Keratinocyte (primary cell): ENCODE results near the gene NOTCH1.

Source experiments
- EZH2 ChIP-seq: IDR thresholded peaks from one replicate; pipeline ENCODE4 v1.6.1; 2012; ENCODE audit warnings: inconsistent platforms, mild to moderate bottlenecking, low read length, moderate library complexity
- TF ChIP-seq, protein P1 (sequence below), 3 experiments: IDR thresholded peaks in 1 of 3; conservative IDR thresholded peaks in 1 of 3; optimal IDR thresholded peaks in 1 of 3; 2 replicates in 2 of 3; 3 replicates in 1 of 3; pipeline versions ENCODE3 to v1.5.1; 2011; ENCODE audit warnings: low read length in 3 of 3, mild to moderate bottlenecking in 3 of 3, moderate library complexity in 2 of 3, control low read depth in 1 of 3, inconsistent platforms in 1 of 3; ENCODE audit not compliant: insufficient read depth in 2 of 3; ENCODE audit errors: extremely low read depth in 1 of 3

DNA sequence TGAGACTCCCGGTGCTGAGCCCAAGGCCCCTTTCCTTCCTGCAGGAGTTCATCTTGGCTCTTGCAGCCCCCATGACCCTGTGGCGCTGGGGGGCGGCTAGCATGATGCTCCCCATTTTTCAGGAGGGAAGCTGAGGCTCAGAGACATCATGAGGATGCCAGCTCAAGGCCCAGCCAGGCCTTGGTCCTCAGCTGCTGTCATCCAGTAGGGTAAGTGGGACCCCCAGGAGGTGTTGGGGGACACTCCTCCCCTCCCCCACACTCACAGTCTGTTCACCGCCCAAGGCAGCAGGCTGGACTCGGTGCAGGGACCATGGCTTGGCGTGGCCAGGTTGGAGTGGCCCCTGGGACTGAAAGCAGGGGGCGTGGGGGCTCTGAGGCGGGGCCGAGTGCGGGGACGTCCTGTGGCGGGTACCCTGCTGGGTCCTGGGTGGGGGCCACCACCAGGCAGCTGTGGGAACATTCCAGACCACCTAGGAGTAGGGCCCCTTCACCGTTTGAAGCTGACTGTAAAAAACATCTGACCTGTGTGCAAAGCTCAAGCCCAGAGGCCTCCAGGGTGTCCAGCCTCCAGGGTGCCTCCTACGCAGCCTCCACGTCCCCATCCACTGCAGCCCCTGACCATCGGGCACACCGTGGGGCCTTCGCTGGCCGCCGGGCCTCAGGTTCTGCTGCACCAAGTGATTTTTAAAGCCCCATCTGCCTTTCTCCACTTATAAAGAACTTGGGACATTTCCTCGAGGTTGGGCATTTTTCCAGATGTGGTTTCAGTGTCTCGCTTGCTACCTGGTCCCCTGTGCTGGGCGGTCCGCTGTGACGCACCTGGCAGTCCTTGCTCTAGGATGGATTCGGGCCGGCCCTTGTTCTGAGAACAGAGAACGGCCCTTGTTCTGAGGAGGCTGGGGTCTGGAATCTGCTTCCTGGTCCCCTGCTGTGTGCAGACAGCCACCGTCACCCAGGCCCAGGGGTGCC lies 3.4 kb upstream of the NOTCH1 start:
- no peak for TF ChIP-seq EZH2
- TF ChIP-seq, protein P1, sequence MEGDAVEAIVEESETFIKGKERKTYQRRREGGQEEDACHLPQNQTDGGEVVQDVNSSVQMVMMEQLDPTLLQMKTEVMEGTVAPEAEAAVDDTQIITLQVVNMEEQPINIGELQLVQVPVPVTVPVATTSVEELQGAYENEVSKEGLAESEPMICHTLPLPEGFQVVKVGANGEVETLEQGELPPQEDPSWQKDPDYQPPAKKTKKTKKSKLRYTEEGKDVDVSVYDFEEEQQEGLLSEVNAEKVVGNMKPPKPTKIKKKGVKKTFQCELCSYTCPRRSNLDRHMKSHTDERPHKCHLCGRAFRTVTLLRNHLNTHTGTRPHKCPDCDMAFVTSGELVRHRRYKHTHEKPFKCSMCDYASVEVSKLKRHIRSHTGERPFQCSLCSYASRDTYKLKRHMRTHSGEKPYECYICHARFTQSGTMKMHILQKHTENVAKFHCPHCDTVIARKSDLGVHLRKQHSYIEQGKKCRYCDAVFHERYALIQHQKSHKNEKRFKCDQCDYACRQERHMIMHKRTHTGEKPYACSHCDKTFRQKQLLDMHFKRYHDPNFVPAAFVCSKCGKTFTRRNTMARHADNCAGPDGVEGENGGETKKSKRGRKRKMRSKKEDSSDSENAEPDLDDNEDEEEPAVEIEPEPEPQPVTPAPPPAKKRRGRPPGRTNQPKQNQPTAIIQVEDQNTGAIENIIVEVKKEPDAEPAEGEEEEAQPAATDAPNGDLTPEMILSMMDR (optimal IDR thresholded peaks at IDR 0.05 in 1 of 3, IDR thresholded peaks at IDR 0.05 in 1 of 3, conservative IDR thresholded peaks at IDR 0.05 in 1 of 3; ENCODE audit: extremely low read depth in 1 of 3, insufficient read depth in 2 of 3, low read length in 3 of 3) = no peak
